HepG2 (cell line): ENCODE measurements around the gene SYNGR2. TPM values are rescaled to one million over a fixed set of nuclear protein-coding genes. Genes with fewer than 3 reads are reported as not detected.

Experiments
- FOSL2 ChIP-seq: sonication (generic); formaldehyde crosslinking; IDR thresholded peaks from 2 replicates; pipeline ENCODE4 v1.4.0; 2020; ENCODE audit warnings: missing genetic modification reagents
- FOXK2 ChIP-seq: fragments of 450-650 bp; IDR thresholded peaks from 2 replicates; pipeline ENCODE4 v1.6.1; 2016
- MEIS2 ChIP-seq: sonication (generic); formaldehyde crosslinking; IDR thresholded peaks from 2 replicates; pipeline ENCODE4 v1.9.0; 2021; ENCODE audit warnings: mild to moderate bottlenecking, missing genetic modification reagents
- MTF2 ChIP-seq: sonication (generic); formaldehyde crosslinking; IDR thresholded peaks from 2 replicates; pipeline ENCODE4 v1.5.0; 2020; ENCODE audit warnings: missing genetic modification reagents, borderline replicate concordance
- NR2C2 ChIP-seq: sonication (generic); formaldehyde crosslinking; IDR thresholded peaks from 2 replicates; pipeline ENCODE4 v1.4.0; 2020; ENCODE audit warnings: missing genetic modification reagents, mild to moderate bottlenecking, moderate library complexity, borderline replicate concordance
- PPARG ChIP-seq: conservative IDR thresholded peaks from 2 replicates; pipeline ENCODE4 v1.6.1; 2016; ENCODE audit warnings: missing biosample characterization, missing genetic modification reagents
- RBFOX2 ChIP-seq: fragments of 200-400 bp; formaldehyde crosslinking; IDR thresholded peaks from 2 replicates; pipeline ENCODE4 v1.6.1; 2017; ENCODE audit warnings: low read depth, mild to moderate bottlenecking, low read length
- REPIN1 ChIP-seq: sonication (generic); formaldehyde crosslinking; IDR thresholded peaks from 2 replicates; pipeline ENCODE4 v1.8.0; 2022; ENCODE audit warnings: missing genetic modification reagents, low read depth, mild to moderate bottlenecking, borderline replicate concordance
- RFX3 ChIP-seq: IDR thresholded peaks from 2 replicates; pipeline ENCODE4 v1.6.1; 2016; ENCODE audit warnings: missing biosample characterization, missing genetic modification reagents
- RFX5 ChIP-seq: IDR thresholded peaks from 2 replicates; pipeline ENCODE4 v1.6.1; 2011; ENCODE audit warnings: low read depth, low read length, improper control_type of control experiment
- RXRB ChIP-seq: IDR thresholded peaks from 2 replicates; pipeline ENCODE4 v1.6.1; 2016; ENCODE audit warnings: borderline replicate concordance, missing genetic modification reagents, missing compliant biosample characterization
- SNAPC2 ChIP-seq: sonication (generic); formaldehyde crosslinking; IDR thresholded peaks from 2 replicates; pipeline ENCODE4 v1.8.1; 2022; ENCODE audit warnings: mild to moderate bottlenecking, missing genetic modification reagents
- SOX13 ChIP-seq, 3 experiments: fragments of 450-650 bp in 1 of 3; sonication (generic) in 1 of 3; formaldehyde crosslinking in 1 of 3; IDR thresholded peaks in 2 of 3; conservative IDR thresholded peaks in 1 of 3; 2 replicates each; pipeline versions ENCODE4 v1.5.0 to v1.6.1; 2016 to 2020; ENCODE audit warnings: antibody characterized with exemption in 1 of 3, mild to moderate bottlenecking in 1 of 3, missing compliant biosample characterization in 1 of 3, missing genetic modification reagents in 1 of 3, moderate library complexity in 1 of 3
- SP5 ChIP-seq: IDR thresholded peaks from 2 replicates; pipeline ENCODE4 v1.6.1; 2016; ENCODE audit warnings: low read depth, borderline replicate concordance
- TBX3 ChIP-seq: fragments of 450-650 bp; IDR thresholded peaks from 2 replicates; pipeline ENCODE4 v1.6.1; 2017; ENCODE audit warnings: antibody characterized with exemption, mild to moderate bottlenecking, inconsistent platforms, borderline replicate concordance
- ZFYVE20 ChIP-seq: sonication (generic); formaldehyde crosslinking; IDR thresholded peaks from 2 replicates; pipeline ENCODE4 v1.8.0; 2023; ENCODE audit warnings: low read depth, mild to moderate bottlenecking, moderate library complexity, missing genetic modification reagents, borderline replicate concordance
- ZNF263 ChIP-seq: sonication (generic); formaldehyde crosslinking; IDR thresholded peaks from 2 replicates; pipeline ENCODE4 v1.4.0; 2020; ENCODE audit warnings: missing genetic modification reagents
- ZNF331 ChIP-seq: sonication (generic); formaldehyde crosslinking; IDR thresholded peaks from 2 replicates; pipeline ENCODE4 v1.4.0; 2020; ENCODE audit warnings: missing genetic modification reagents
- ZNF430 ChIP-seq: sonication (generic); formaldehyde crosslinking; IDR thresholded peaks from 2 replicates; pipeline ENCODE4 v1.9.0; 2021; ENCODE audit warnings: mild to moderate bottlenecking, missing genetic modification reagents
- ZNF44 ChIP-seq: sonication (generic); formaldehyde crosslinking; IDR thresholded peaks from 2 replicates; pipeline ENCODE4 v1.5.1; 2020; ENCODE audit warnings: mild to moderate bottlenecking, missing genetic modification reagents
- polyA plus RNA-seq, 8 experiments: library from polyadenylated mRNA; depleted of rRNA in 3 of 8; stranded (reverse) in 7 of 8; unstranded in 1 of 8; fragments of >200 nt; fragmentation: Illumina TruSeq in 4 of 8; extraction: Trizol in 4 of 8; gene quantifications; 2 replicates each; pipeline versions ENCODE4 v1.2.1 to v1.2.3, GENCODE V29; 2011 to 2016; ENCODE audit warnings: low read depth in 4 of 8, missing spikeins in 1 of 8, mixed read lengths in 1 of 8; ENCODE audit not compliant: insufficient read depth in 1 of 8
- total RNA-seq, 5 experiments: library from RNA; depleted of rRNA; stranded (reverse); fragments of >200 nt; fragmentation: Illumina TruSeq; extraction: Trizol; gene quantifications; 2 replicates each; pipeline ENCODE4 v1.2.3, GENCODE V29; 2016; ENCODE audit warnings: low read depth in 1 of 5
- TF ChIP-seq, protein P1 (sequence below): sonication (generic); formaldehyde crosslinking; IDR thresholded peaks from 2 replicates; pipeline ENCODE4 v1.4.0; 2020; ENCODE audit warnings: missing genetic modification reagents
- TF ChIP-seq, protein P2 (sequence below): sonication (generic); formaldehyde crosslinking; IDR thresholded peaks from 2 replicates; pipeline ENCODE4 v1.4.0; 2020; ENCODE audit warnings: missing genetic modification reagents, mild to moderate bottlenecking, borderline replicate concordance
- TF ChIP-seq, protein P3 (sequence below): sonication (generic); formaldehyde crosslinking; conservative IDR thresholded peaks from 2 replicates; pipeline ENCODE4 v1.5.0; 2020; ENCODE audit warnings: missing genetic modification reagents
- TF ChIP-seq, protein P4 (sequence below): sonication (generic); formaldehyde crosslinking; IDR thresholded peaks from 2 replicates; pipeline ENCODE4 v1.4.0; 2020; ENCODE audit warnings: low read depth, mild to moderate bottlenecking, missing genetic modification reagents

The SYNGR2 gene
- total and polyA plus RNA-seq, 2 of the 13 experiments (the other 11 are each of a cell fraction or from before 2014, with no cell fraction given) = 46.7 to 170 TPM

DNA sequence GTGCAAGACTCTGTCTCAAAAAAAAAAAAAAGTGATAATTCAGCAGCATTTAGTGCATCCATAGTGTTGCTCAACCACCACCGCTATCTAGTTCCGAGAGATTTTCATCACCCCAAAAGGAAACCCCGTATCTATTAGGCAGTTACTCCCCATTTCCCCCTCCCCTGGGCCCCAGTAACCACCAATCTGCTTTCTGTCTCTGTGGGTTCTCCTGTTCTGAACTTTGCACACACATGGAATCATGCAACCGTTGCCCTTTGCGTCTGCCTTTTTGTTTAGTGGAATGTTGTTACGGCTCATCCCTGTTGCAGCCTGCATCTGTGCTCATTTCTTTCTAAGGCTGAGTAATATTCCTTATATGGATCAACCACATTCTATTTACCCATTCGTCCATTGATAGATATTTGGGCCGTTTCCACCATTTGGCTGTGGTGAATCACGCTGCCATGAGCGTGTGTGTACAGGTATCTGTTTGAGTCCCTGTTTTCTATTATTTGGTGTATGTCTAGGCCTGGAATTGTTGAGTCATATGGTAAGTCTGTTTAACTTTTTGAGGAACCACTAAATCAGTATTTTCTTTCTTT, 8.7 kb upstream of the SYNGR2 start (continued):
- TF ChIP-seq MEIS2 (CRISPR knock-in tag) (no peak), SNAPC2 (CRISPR knock-in tag) (0 out of 2 replicates have a peak, but pooled peaks have one; percentile 80), RBFOX2 (no peak), RFX3 (no peak), RFX5 (peak; percentile 66; the same call in 1 of the 2 replicates), NR2C2 (0 out of 2 replicates have a peak, but pooled peaks have one; percentile 30), MTF2 (CRISPR knock-in tag) (no peak), TBX3 (0 out of 2 replicates have a peak, but pooled peaks have one; percentile 10), SP5 (CRISPR knock-in tag) (no peak), FOXK2 (no peak), ZNF44 (CRISPR knock-in tag) (0 out of 2 replicates have a peak, but pooled peaks have one; percentile 71), PPARG (peak; percentile 86), SOX13 (IDR thresholded peaks at IDR 0.05) (no peak), SOX13 (CRISPR knock-in tag; conservative IDR thresholded peaks at IDR 0.05 in 1 of 2, IDR thresholded peaks at IDR 0.05 in 1 of 2) (peak in 1 of 2 experiments; percentile 53; a peak in 1 of 4 replicates), ZNF263 (peak; percentile 55), REPIN1 (CRISPR knock-in tag) (no peak), ZFYVE20 (CRISPR knock-in tag) (no peak), ZNF430 (CRISPR knock-in tag) (peak; percentile 53; the same call in 1 of the 2 replicates), RXRB (CRISPR knock-in tag) (peak; percentile 60; the same call in 1 of the 2 replicates), FOSL2 (peak; percentile 52; the same call in 1 of the 2 replicates), ZNF331 (0 out of 2 replicates have a peak, but pooled peaks have one; percentile 39)
- TF ChIP-seq, protein P1, sequence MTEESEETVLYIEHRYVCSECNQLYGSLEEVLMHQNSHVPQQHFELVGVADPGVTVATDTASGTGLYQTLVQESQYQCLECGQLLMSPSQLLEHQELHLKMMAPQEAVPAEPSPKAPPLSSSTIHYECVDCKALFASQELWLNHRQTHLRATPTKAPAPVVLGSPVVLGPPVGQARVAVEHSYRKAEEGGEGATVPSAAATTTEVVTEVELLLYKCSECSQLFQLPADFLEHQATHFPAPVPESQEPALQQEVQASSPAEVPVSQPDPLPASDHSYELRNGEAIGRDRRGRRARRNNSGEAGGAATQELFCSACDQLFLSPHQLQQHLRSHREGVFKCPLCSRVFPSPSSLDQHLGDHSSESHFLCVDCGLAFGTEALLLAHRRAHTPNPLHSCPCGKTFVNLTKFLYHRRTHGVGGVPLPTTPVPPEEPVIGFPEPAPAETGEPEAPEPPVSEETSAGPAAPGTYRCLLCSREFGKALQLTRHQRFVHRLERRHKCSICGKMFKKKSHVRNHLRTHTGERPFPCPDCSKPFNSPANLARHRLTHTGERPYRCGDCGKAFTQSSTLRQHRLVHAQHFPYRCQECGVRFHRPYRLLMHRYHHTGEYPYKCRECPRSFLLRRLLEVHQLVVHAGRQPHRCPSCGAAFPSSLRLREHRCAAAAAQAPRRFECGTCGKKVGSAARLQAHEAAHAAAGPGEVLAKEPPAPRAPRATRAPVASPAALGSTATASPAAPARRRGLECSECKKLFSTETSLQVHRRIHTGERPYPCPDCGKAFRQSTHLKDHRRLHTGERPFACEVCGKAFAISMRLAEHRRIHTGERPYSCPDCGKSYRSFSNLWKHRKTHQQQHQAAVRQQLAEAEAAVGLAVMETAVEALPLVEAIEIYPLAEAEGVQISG = 0 out of 2 replicates have a peak, but pooled peaks have one; percentile 27
- TF ChIP-seq, protein P2, sequence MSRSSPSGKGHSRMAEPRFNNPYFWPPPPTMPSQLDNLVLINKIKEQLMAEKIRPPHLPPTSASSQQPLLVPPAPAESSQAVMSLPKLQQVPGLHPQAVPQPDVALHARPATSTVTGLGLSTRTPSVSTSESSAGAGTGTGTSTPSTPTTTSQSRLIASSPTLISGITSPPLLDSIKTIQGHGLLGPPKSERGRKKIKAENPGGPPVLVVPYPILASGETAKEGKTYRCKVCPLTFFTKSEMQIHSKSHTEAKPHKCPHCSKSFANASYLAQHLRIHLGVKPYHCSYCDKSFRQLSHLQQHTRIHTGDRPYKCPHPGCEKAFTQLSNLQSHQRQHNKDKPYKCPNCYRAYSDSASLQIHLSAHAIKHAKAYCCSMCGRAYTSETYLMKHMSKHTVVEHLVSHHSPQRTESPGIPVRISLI (CRISPR knock-in tag) = 0 out of 2 replicates have a peak, but pooled peaks have one; percentile 10
- TF ChIP-seq, protein P3, sequence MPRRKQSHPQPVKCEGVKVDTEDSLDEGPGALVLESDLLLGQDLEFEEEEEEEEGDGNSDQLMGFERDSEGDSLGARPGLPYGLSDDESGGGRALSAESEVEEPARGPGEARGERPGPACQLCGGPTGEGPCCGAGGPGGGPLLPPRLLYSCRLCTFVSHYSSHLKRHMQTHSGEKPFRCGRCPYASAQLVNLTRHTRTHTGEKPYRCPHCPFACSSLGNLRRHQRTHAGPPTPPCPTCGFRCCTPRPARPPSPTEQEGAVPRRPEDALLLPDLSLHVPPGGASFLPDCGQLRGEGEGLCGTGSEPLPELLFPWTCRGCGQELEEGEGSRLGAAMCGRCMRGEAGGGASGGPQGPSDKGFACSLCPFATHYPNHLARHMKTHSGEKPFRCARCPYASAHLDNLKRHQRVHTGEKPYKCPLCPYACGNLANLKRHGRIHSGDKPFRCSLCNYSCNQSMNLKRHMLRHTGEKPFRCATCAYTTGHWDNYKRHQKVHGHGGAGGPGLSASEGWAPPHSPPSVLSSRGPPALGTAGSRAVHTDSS (CRISPR knock-in tag) = no peak
- TF ChIP-seq, protein P4, sequence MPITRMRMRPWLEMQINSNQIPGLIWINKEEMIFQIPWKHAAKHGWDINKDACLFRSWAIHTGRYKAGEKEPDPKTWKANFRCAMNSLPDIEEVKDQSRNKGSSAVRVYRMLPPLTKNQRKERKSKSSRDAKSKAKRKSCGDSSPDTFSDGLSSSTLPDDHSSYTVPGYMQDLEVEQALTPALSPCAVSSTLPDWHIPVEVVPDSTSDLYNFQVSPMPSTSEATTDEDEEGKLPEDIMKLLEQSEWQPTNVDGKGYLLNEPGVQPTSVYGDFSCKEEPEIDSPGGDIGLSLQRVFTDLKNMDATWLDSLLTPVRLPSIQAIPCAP (CRISPR knock-in tag) = no peak
